Stomach (tissue), 9 donors: ENCODE measurements around the gene ZNHIT1. TPM values are rescaled to one million over a fixed set of nuclear protein-coding genes. Genes with fewer than 3 reads are reported as not detected.
"Not testable (repeated sequence)": the region's sequence is repeated elsewhere in the genome, so short reads cannot be mapped to it uniquely, and the experiment has no call there.

Experiments
- DNase-seq, 2 donors: peaks; one replicate each; pipeline versions ENCODE4 v3.0.0 to v3.0.0-alpha.2; 2013 to 2019
- H3K27ac ChIP-seq, 5 donors: fragments of 200-600 bp in 4 of 5; sonication (generic) in 4 of 5; one replicate each; pipeline ENCODE4 v1.5.1; 2013 to 2019; ENCODE audit warnings: mild to moderate bottlenecking in 1 of 5, moderate library complexity in 1 of 5
- H3K27me3 ChIP-seq, 3 donors: fragments of 200-600 bp; sonication (generic); one replicate each; pipeline ENCODE4 v1.5.1; 2017 to 2019; ENCODE audit warnings: mixed run types in 1 of 3
- H3K36me3 ChIP-seq, 4 donors: fragments of 200-600 bp; sonication (generic); 1 replicate in 3 of 4; 2 replicates in 1 of 4; pipeline ENCODE4 v1.5.1; 2016 to 2019
- H3K4me1 ChIP-seq, 4 donors: fragments of 200-600 bp; sonication (generic); one replicate each; pipeline ENCODE4 v1.5.1; 2016 to 2019
- H3K4me3 ChIP-seq, 4 donors: fragments of 200-600 bp; sonication (generic) in 3 of 4; one replicate each; pipeline ENCODE4 v1.5.1; 2016 to 2019; ENCODE audit warnings: mild to moderate bottlenecking in 1 of 4
- H3K9me3 ChIP-seq, 4 donors: fragments of 200-600 bp; sonication (generic); one replicate each; pipeline ENCODE4 v1.5.1; 2016 to 2019
- EP300 ChIP-seq: sonication (generic); formaldehyde crosslinking; IDR thresholded peaks from one replicate; pipeline ENCODE4 v1.6.1; 2017; ENCODE audit warnings: antibody characterized with exemption
- POLR2A ChIP-seq, 4 donors: fragments of 450-650 bp; IDR thresholded peaks; one replicate each; pipeline ENCODE4 v1.6.1; 2016; ENCODE audit warnings: antibody characterized with exemption in 4 of 4, control low read depth in 2 of 4, mild to moderate bottlenecking in 1 of 4, moderate library complexity in 1 of 4
- POLR2AphosphoS5 ChIP-seq, 3 donors: sonication (generic); formaldehyde crosslinking; IDR thresholded peaks; one replicate each; pipeline ENCODE4 v1.6.1; 2016; ENCODE audit warnings: antibody characterized with exemption in 3 of 3
- WGBS, 5 donors: extraction: QIAGEN DNeasy Blood & Tissue Kit in 3 of 5; methylation state at CpG; one replicate each; pipeline versions ENCODE4 v1.1.5 to v1.1.7; 2013 to 2018; 5-methylcytosine and 5-hydroxymethylcytosine counted together
- intact Hi-C: fragments of 100-400 bp; cut with DNase I; formaldehyde crosslinking; loops from one replicate; pipeline ENCODE4 v1.15.1; 2023; ENCODE audit warnings: low total_unique reads
- polyA plus RNA-seq, 3 donors: library from polyadenylated mRNA; stranded (reverse); fragments of 200-250 nt; gene quantifications; one replicate each; pipeline ENCODE4 v1.2.3, GENCODE V29; 2013
- total RNA-seq, 5 donors: library from RNA; depleted of rRNA; stranded (reverse); fragments of >200 nt; gene quantifications; one replicate each; pipeline versions ENCODE4 v1.1.0 to v1.2.3, GENCODE V29; 2014 to 2016
- TF ChIP-seq, protein P1 (sequence below), 7 experiments: fragments of 450-650 bp in 4 of 7; fragments of 200-600 bp in 3 of 7; sonication (generic) in 3 of 7; IDR thresholded peaks; one replicate each; pipeline ENCODE4 v1.5.1; 2016 to 2019; ENCODE audit warnings: antibody characterized with exemption in 7 of 7, control low read depth in 2 of 7, mild to moderate bottlenecking in 1 of 7
- donor health status: healthy with polysubstance abuse.
- donor health status: Bipolar disorder and iron deficiency.
- donor health status: healthy.

ZNHIT1 gene
- total and polyA plus RNA-seq, 8 donors, result 22.8 to 170 (median 115) TPM

DNA sequence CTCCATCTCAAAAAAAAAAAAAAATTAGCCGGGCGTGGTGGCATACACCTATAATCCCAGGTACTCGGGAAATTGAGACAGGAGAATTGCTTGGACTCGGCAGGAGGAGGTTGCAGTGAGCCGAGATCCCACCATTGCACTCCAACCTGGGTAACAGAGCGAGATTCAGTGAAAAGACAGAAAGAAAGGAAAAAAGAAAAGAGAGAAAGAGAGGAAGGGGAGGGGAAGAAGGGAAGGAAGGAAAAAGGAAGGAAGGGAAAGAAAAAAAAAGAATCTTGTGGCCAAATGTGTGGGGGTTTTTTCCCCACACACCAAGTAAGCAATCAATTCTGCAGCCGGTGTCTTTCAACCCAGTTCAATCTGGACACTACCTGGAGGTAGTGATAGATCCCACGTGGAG, 28.9 kb upstream of the ZNHIT1 start:
- Histone ChIP-seq H3K27me3 (peaks cover 0 to 40% (median 0%) of the 10 kb centered on the region in 3 donors), H3K27ac (no peak overlapping the region), H3K9me3 (no peaks in the 10 kb centered on the region), H3K4me1 (peaks cover 0 to 6% (median 0%) of the 10 kb centered on the region in 4 donors), H3K4me3 (no peak overlapping the region), H3K36me3 (no peaks in the 10 kb centered on the region)
- no peak for TF ChIP-seq POLR2A (IDR thresholded peaks at IDR 0.05)
- TF ChIP-seq, protein P1, sequence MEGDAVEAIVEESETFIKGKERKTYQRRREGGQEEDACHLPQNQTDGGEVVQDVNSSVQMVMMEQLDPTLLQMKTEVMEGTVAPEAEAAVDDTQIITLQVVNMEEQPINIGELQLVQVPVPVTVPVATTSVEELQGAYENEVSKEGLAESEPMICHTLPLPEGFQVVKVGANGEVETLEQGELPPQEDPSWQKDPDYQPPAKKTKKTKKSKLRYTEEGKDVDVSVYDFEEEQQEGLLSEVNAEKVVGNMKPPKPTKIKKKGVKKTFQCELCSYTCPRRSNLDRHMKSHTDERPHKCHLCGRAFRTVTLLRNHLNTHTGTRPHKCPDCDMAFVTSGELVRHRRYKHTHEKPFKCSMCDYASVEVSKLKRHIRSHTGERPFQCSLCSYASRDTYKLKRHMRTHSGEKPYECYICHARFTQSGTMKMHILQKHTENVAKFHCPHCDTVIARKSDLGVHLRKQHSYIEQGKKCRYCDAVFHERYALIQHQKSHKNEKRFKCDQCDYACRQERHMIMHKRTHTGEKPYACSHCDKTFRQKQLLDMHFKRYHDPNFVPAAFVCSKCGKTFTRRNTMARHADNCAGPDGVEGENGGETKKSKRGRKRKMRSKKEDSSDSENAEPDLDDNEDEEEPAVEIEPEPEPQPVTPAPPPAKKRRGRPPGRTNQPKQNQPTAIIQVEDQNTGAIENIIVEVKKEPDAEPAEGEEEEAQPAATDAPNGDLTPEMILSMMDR (IDR thresholded peaks at IDR 0.05), result no peak
- TF ChIP-seq POLR2AphosphoS5 (IDR thresholded peaks at IDR 0.05), result no peak
- TF ChIP-seq EP300, result no peak
- DNase-seq, result no peak
- whole genome bisulfite sequencing, 5 donors, result 78 to 83% (median 79%) methylated on average over 8 of the region's 8 CpGs
- intact Hi-C loops, result no loop called here

DNA sequence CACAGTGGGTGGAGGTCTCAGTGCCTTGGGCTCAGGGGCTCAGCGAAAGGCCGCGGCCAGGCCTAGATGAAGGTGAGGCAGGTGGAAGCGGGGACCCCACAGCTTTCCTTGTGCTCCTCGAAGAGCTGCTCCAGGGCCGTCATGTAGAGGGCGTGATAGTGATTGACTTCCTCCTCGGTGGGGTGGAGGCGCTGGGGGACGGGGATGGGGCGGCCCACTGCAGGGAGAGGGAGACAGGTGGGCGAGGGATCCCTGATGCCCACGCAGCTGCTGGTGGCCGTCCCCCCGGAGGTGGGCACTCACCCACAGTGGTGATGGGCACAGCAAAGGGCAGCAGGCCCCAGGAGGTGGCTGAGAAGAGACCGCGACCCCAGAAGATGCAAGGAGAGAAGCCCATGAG, 22.1 kb upstream of the ZNHIT1 start:
- Histone ChIP-seq H3K9me3 (no peaks in the 10 kb centered on the region), H3K27ac (no peak overlapping the region), H3K4me3 (no peak overlapping the region), H3K4me1 (peaks cover 0 to 6% (median 2%) of the 10 kb centered on the region in 4 donors), H3K27me3 (peaks cover 0 to 62% (median 7%) of the 10 kb centered on the region in 3 donors), H3K36me3 (no peaks in the 10 kb centered on the region)
- no peak for DNase-seq
- intact Hi-C loops, result no loop called here
- TF ChIP-seq POLR2A (IDR thresholded peaks at IDR 0.05), result no peak
- TF ChIP-seq POLR2AphosphoS5 (IDR thresholded peaks at IDR 0.05), result no peak
- TF ChIP-seq, protein P1 (IDR thresholded peaks at IDR 0.05), result no peak
- no peak for TF ChIP-seq EP300
- 81 to 89% (median 84%) methylated on average over 14 to 17 of the region's 17 CpGs for WGBS, 5 donors

DNA sequence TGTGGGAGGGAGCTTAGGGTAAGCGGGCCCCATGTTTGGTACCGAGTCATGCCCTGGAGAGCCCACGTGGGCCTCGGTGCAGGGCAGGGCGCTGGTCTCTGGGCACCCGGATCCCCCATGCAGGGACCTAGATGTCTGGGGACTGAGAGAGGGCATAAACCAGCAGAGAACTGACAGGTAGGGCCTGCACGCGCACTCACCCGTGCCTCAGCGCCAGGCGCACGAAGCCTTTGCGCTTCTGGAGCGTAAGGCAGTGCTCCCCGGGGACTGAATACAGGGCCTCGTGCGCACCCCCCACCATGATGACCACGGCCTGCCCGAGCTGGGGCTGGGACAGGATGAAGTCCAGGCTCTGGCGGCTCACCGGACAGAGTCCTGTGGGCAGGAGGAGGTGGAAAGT, 20.0 kb upstream of the ZNHIT1 start:
- peaks cover 0 to 82% (median 28%) of the 10 kb centered on the region in 3 donors for H3K27me3 ChIP-seq
- H3K36me3 ChIP-seq, result no peaks in the 10 kb centered on the region
- 59 to 76% (median 71%) methylated on average over 14 to 21 of the region's 21 CpGs for WGBS, 5 donors
- intact Hi-C loops, result no loop called here
- H3K4me1 ChIP-seq, result peaks cover 11 to 18% (median 16%) of the 10 kb centered on the region in 4 donors
- no peak overlapping the region for H3K4me3 ChIP-seq
- DNase-seq, result no peak
- H3K27ac ChIP-seq, result no peak overlapping the region
- TF ChIP-seq, protein P1 (IDR thresholded peaks at IDR 0.05), result no peak
- TF ChIP-seq POLR2AphosphoS5 (IDR thresholded peaks at IDR 0.05), result no peak
- H3K9me3 ChIP-seq, result no peaks in the 10 kb centered on the region

GRCh38 chr7:101198476-101198875, 19.5 kb upstream of the ZNHIT1 start:
- Histone ChIP-seq H3K4me3 (no peak overlapping the region), H3K36me3 (no peaks in the 10 kb centered on the region), H3K4me1 (peaks cover 11 to 18% (median 16%) of the 10 kb centered on the region in 4 donors), H3K27me3 (peaks cover 0 to 82% (median 28%) of the 10 kb centered on the region in 3 donors), H3K9me3 (no peaks in the 10 kb centered on the region), H3K27ac (no peak overlapping the region)
- WGBS, 5 donors, result 66 to 77% (median 74%) methylated on average over 12 to 14 of the region's 14 CpGs
- DNase-seq, result no peak
- TF ChIP-seq POLR2A (IDR thresholded peaks at IDR 0.05), result no peak
- no peak for TF ChIP-seq POLR2AphosphoS5 (IDR thresholded peaks at IDR 0.05)
- TF ChIP-seq EP300, result no peak
- TF ChIP-seq, protein P1 (IDR thresholded peaks at IDR 0.05), result no peak
- intact Hi-C loops, result no loop called here

DNA sequence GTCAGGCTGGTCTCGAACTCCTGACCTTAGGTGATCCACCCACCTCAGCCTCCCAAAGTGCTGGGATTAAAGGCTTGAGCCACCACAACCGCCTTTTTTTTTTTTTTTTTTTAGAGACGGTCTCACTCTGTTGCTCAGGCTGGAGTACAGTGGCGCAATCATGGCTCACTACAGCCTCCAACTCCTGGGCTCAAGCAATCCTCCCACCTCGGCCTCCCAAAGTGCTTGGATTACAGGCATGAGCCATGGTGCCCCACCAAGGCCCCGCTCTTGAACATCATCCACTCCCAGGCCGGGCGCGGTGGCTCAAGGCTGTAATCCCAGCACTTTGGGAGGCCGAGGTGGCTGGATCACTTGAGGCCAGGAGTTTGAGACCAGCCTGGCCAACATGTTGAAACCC, 18.4 kb upstream of the ZNHIT1 start:
- 89 to 95% (median 92%) methylated on average over 4 to 10 of the region's 10 CpGs for WGBS, 5 donors
- H3K27ac ChIP-seq, intact Hi-C loops: not testable (repeated sequence)

More for the DNA sequence above, 18.4 kb upstream of the ZNHIT1 start:
- H3K36me3 ChIP-seq, H3K9me3 ChIP-seq, H3K4me3 ChIP-seq, DNase-seq: not testable (repeated sequence)
- peaks cover 0 to 86% (median 28%) of the 10 kb centered on the region in 3 donors for H3K27me3 ChIP-seq
- peaks cover 11 to 18% (median 16%) of the 10 kb centered on the region in 4 donors for H3K4me1 ChIP-seq
